Neural cell (in vitro differentiated cells): Measurements from ENCODE around the gene GBE1.

Experiments used
- EP300 ChIP-seq: fragments of 450-650 bp; conservative IDR thresholded peaks from 2 replicates; pipeline ENCODE4 v1.6.1; 2014; ENCODE audit warnings: antibody characterized with exemption, mild to moderate bottlenecking, moderate library complexity; ENCODE audit not compliant: poor library complexity, severe bottlenecking
- EZH2 ChIP-seq: fragments of 200-600, 300-800 bp; shearing (Covaris generic), sonication (generic); IDR thresholded peaks from 2 replicates; pipeline ENCODE4 v1.6.1; 2014; ENCODE audit warnings: antibody characterized with exemption, low read length, borderline replicate concordance, mild to moderate bottlenecking; ENCODE audit not compliant: insufficient read depth, poor library complexity, severe bottlenecking
- MXI1 ChIP-seq: fragments of 450-650 bp; conservative IDR thresholded peaks from 2 replicates; pipeline ENCODE4 v1.6.1; 2014; ENCODE audit warnings: antibody characterized with exemption, mild to moderate bottlenecking; ENCODE audit not compliant: poor library complexity, severe bottlenecking
- POLR2AphosphoS5 ChIP-seq: IDR thresholded peaks from 2 replicates; pipeline ENCODE4 v1.6.1; 2012
- RAD21 ChIP-seq: fragments of 450-650 bp; conservative IDR thresholded peaks from 2 replicates; pipeline ENCODE4 v1.6.1; 2014; ENCODE audit warnings: antibody characterized with exemption, mild to moderate bottlenecking, moderate library complexity
- SMC3 ChIP-seq: fragments of 450-650 bp; conservative IDR thresholded peaks from 2 replicates; pipeline ENCODE4 v1.6.1; 2014; ENCODE audit warnings: antibody characterized with exemption, mild to moderate bottlenecking, moderate library complexity; ENCODE audit not compliant: poor library complexity
- TAF1 ChIP-seq: IDR thresholded peaks from 2 replicates; pipeline ENCODE4 v1.6.1; 2012; ENCODE audit warnings: low read depth
- TF ChIP-seq, protein P1 (sequence below): fragments of 450-650 bp; IDR thresholded peaks from 2 replicates; pipeline ENCODE4 v1.5.1; 2014; ENCODE audit warnings: antibody characterized with exemption, mild to moderate bottlenecking, moderate library complexity; ENCODE audit not compliant: poor library complexity, severe bottlenecking
- TF ChIP-seq, protein P2 (sequence below): IDR thresholded peaks from 2 replicates; pipeline ENCODE4 v1.6.1; 2012; ENCODE audit warnings: borderline replicate concordance

DNA sequence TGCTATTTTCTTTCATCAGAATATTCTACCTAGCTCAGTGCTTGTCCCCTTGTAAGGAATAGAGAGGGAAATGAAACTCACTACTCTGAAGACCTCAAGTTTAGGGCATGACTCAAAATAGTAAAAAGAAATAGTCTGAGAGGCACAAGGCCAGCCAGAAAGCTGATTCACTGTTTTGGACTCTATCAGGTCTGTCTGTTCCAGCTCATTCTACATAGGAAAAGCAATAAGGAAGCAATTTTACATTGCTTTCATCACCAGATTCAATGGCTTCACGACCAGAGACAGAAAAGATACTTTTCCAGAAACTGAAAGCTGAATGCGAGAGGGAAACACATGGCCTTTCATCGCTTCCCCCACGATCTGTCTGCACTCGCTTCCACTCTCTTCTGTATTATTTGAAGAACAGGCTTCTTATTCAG lies 276.0 kb downstream of the GBE1 start:
- TF ChIP-seq, protein P1, sequence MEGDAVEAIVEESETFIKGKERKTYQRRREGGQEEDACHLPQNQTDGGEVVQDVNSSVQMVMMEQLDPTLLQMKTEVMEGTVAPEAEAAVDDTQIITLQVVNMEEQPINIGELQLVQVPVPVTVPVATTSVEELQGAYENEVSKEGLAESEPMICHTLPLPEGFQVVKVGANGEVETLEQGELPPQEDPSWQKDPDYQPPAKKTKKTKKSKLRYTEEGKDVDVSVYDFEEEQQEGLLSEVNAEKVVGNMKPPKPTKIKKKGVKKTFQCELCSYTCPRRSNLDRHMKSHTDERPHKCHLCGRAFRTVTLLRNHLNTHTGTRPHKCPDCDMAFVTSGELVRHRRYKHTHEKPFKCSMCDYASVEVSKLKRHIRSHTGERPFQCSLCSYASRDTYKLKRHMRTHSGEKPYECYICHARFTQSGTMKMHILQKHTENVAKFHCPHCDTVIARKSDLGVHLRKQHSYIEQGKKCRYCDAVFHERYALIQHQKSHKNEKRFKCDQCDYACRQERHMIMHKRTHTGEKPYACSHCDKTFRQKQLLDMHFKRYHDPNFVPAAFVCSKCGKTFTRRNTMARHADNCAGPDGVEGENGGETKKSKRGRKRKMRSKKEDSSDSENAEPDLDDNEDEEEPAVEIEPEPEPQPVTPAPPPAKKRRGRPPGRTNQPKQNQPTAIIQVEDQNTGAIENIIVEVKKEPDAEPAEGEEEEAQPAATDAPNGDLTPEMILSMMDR: no peak
- TF ChIP-seq EZH2 (no peak), EP300 (no peak), POLR2AphosphoS5 (no peak), RAD21 (no peak), SMC3 (no peak), TAF1 (no peak), MXI1 (no peak)
- TF ChIP-seq, protein P2, sequence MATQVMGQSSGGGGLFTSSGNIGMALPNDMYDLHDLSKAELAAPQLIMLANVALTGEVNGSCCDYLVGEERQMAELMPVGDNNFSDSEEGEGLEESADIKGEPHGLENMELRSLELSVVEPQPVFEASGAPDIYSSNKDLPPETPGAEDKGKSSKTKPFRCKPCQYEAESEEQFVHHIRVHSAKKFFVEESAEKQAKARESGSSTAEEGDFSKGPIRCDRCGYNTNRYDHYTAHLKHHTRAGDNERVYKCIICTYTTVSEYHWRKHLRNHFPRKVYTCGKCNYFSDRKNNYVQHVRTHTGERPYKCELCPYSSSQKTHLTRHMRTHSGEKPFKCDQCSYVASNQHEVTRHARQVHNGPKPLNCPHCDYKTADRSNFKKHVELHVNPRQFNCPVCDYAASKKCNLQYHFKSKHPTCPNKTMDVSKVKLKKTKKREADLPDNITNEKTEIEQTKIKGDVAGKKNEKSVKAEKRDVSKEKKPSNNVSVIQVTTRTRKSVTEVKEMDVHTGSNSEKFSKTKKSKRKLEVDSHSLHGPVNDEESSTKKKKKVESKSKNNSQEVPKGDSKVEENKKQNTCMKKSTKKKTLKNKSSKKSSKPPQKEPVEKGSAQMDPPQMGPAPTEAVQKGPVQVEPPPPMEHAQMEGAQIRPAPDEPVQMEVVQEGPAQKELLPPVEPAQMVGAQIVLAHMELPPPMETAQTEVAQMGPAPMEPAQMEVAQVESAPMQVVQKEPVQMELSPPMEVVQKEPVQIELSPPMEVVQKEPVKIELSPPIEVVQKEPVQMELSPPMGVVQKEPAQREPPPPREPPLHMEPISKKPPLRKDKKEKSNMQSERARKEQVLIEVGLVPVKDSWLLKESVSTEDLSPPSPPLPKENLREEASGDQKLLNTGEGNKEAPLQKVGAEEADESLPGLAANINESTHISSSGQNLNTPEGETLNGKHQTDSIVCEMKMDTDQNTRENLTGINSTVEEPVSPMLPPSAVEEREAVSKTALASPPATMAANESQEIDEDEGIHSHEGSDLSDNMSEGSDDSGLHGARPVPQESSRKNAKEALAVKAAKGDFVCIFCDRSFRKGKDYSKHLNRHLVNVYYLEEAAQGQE: no peak
